GM18498 (cell line): Measurements from ENCODE around the gene SNRPD2.
A peak's percentile ranks its signal among the peaks of the same experiment; 100 is the strongest.

Experiments used
- ATAC-seq: cut with Tn5 transposase; IDR thresholded peaks from one replicate; pipeline ENCODE4 v1.9.1; 2021; ENCODE audit warnings: mild to moderate bottlenecking, moderate library complexity; ENCODE audit not compliant: unreplicated experiment

Gene SNRPD2

GRCh38 chr19:45659096-45659729, 32.5 kb downstream of the SNRPD2 start:
- no peak for ATAC-seq

GRCh38 chr19:45657520-45658167, 34.1 kb downstream of the SNRPD2 start:
- ATAC-seq, result no peak

GRCh38 chr19:45655073-45655472, 36.7 kb downstream of the SNRPD2 start:
- no peak for ATAC-seq

- ATAC-seq, result no peak
Measured at GRCh38 chr19:45653634-45654033, 38.1 kb downstream of the SNRPD2 start.

GRCh38 chr19:45650722-45651121, 41.0 kb downstream of the SNRPD2 start:
- no peak for ATAC-seq

GRCh38 chr19:45646345-45646698, 45.4 kb downstream of the SNRPD2 start:
- no peak for ATAC-seq

- ATAC-seq, result peak; percentile 34
Measured at GRCh38 chr19:45645631-45646344, 46.0 kb downstream of the SNRPD2 start.

GRCh38 chr19:45645068-45645630, 46.6 kb downstream of the SNRPD2 start:
- no peak for ATAC-seq

- no peak for ATAC-seq
Measured at GRCh38 chr19:45643927-45644771, 47.6 kb downstream of the SNRPD2 start.

GRCh38 chr19:45643024-45643926, 48.5 kb downstream of the SNRPD2 start:
- ATAC-seq, result no peak

GRCh38 chr19:45641274-45642105, 50.3 kb downstream of the SNRPD2 start:
- peak; percentile 40 for ATAC-seq

- ATAC-seq, result no peak
Measured at GRCh38 chr19:45640849-45641273, 50.9 kb downstream of the SNRPD2 start.

GRCh38 chr19:45638930-45639729, 52.6 kb downstream of the SNRPD2 start, which contains the start of gene EML2:
Gene EML2 (minus strand): TSS chr19:45639397. CDS start chr19:45639376, 21 bp downstream.
- no peak for ATAC-seq

GRCh38 chr19:45637890-45638667, 53.7 kb downstream of the SNRPD2 start:
- no peak for ATAC-seq
